Measurements from ENCODE around the gene SERPINA6.

DNA sequence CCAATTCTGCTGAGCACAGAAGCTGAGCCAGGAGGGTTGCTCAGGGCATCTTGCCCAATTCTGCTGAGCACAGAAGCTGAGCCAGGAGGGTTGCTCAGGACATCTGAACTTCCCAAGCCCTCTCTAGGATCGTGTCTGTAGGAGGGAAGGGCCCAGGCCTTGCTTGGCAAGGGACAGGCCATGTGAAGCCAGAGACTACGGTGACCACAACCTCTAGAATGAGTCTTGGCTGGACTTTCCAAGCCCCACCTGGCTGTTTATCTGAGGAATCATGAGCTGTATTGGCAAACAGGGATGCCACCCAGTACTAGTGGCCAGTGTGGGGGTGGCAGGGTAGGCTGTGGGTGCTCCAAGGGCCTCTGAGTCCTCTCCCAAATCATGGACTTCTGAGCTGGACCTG, 7.7 kb upstream of the SERPINA6 start:
- TF ChIP-seq, protein P1, sequence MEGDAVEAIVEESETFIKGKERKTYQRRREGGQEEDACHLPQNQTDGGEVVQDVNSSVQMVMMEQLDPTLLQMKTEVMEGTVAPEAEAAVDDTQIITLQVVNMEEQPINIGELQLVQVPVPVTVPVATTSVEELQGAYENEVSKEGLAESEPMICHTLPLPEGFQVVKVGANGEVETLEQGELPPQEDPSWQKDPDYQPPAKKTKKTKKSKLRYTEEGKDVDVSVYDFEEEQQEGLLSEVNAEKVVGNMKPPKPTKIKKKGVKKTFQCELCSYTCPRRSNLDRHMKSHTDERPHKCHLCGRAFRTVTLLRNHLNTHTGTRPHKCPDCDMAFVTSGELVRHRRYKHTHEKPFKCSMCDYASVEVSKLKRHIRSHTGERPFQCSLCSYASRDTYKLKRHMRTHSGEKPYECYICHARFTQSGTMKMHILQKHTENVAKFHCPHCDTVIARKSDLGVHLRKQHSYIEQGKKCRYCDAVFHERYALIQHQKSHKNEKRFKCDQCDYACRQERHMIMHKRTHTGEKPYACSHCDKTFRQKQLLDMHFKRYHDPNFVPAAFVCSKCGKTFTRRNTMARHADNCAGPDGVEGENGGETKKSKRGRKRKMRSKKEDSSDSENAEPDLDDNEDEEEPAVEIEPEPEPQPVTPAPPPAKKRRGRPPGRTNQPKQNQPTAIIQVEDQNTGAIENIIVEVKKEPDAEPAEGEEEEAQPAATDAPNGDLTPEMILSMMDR (IDR thresholded peaks at IDR 0.05), result no peak
- TF ChIP-seq EP300 (IDR thresholded peaks at IDR 0.05), result no peak
